GM19397 (cell line): ENCODE measurements around the gene DOLPP1.
"Not testable (repeated sequence)": the region's sequence is repeated elsewhere in the genome, so short reads cannot be mapped to it uniquely, and the experiment has no call there.

Source experiments
- ATAC-seq: cut with Tn5 transposase; IDR thresholded peaks from one replicate; pipeline ENCODE4 v1.9.1; 2021; ENCODE audit warnings: mild to moderate bottlenecking, moderate library complexity; ENCODE audit not compliant: unreplicated experiment

The DOLPP1 gene

DNA sequence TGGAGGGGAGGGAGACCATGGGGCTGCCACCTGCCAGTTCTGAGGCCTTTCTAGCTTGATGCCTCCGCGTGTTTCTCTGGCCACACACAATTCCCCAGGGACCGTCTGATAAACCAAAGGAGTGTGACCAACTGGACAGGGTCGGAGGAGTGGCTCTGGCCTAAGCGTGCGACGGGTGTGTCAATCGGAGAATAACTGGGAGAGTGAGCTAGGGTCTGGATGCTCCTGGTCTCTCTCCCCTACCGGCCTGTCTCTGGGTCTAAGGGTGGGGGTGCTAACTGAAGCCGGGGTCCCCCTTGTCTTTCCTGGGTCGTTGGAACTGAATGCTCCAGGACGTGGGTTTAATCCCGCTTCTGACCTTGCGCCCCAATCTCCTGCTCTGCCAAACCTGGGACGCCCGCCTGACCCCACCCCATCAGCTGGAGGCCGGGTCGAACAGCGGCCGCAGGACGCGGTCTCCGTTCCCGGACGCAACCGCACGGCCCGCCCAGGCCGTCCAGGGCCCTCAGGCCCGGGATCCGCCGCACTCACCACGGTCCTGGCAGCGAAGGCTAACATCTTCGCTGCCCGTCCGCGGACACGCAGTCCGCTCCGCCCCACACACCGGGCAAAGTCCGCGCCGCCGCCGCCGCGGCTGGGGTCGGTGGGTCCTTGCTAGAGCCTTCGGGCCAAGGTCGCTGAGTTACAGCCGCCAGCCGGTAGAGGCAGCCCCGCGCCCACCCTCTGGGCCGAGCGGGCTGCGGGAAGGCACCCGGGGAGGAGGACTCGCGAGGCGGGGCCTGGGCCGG, 29.2 kb downstream of the DOLPP1 start:
- ATAC-seq = peak; percentile 35

DNA sequence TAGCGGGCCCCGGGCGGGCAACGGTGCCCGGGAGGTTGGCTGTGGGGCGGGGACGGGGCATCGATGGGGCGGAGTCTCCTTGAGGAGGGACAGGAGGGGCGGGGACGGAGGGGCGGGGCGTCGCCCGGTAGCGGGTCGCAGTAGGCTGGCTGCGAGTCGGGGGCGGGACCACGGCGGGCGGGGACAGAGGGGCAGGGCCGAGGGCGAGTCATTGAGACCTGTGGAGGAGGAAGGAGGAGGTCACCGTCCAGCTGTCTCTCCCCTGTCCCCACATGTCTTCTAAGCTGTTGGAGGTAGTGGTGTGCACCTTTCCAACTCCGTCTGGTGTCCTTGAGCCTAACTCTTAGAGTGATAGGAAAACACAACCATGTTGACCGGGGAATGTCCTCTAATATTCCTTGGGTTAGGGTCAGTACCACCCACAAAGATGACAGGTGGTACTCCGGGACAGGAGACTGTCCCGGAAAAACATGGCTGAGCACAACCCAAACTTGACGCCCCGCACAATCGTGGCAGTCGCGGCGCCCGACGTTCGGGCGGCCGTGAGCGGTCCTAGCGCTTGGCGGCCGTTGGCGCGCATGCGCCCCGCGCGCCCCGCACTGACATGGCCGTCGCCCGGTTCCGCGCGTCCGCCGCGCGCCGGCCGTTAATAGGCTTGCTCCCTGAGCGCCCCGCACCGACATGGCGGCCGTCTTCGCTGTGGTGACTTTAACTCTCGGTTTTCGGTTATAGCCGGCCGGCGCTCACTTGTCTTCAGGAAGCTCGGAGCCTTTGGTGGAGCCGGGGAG, 30.0 kb downstream of the DOLPP1 start, which contains the start of the genes CRAT and PTPA:
TSS of gene CRAT (minus strand) at position 54 of the 788 bp plus-strand sequence. CDS start 284 bp downstream, outside the sequence.
TSS of gene PTPA (plus strand) at position 676 of the 788 bp plus-strand sequence. CDS start 186 bp downstream, outside the sequence.
- ATAC-seq = peak; percentile 84

DNA sequence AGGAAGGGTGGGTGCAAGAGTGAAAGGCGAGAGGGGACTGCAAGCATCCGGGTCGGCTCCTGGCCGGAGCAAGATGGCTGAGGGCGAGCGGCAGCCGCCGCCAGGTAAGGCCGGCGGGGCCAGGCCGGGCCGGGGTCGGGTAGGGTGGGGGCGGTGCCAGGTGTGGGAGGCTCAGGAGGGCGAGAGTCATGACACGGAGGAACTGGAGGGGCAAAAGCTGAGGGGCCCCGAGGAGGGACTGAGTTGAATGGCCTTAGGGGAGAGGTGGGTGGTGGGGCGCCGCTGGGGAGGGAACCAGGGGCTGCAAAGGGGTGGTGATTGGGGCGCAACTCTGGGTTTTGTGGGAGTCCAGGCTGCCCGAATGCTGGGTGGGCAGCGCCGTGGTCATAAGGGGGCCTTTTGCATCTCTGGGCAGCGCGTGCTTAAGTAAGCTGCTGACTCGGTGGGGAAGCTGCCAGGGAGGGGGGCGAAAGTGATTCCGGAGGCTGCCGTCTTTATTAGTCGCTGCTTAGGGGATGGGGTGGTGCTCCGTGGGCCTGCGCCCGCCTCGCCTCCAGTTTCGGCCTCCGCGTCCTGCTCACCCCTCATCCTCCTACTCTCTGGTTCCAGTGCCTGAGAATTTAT, 30.7 kb downstream of the DOLPP1 start:
- peak; percentile 26 for ATAC-seq

DNA sequence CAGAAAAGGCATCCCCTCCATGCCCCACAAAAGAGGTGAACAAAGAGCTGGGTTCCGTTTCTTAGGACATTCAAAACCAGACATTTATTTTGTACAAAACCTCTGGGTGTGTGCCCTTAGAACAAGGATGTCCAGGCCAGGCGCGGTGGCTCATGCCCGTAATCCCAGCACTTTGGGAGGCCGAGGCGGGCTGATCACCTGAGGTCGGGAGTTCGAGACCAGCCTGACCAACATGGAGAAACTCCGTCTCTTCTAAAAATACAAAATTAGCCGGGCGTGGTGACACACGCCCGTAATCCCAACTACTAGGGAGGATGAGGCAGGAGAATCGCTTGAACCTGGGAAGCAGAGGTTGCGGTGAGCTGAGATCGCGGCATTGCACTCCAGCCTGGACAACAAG, 31.6 kb downstream of the DOLPP1 start:
- ATAC-seq = not testable (repeated sequence)

DNA sequence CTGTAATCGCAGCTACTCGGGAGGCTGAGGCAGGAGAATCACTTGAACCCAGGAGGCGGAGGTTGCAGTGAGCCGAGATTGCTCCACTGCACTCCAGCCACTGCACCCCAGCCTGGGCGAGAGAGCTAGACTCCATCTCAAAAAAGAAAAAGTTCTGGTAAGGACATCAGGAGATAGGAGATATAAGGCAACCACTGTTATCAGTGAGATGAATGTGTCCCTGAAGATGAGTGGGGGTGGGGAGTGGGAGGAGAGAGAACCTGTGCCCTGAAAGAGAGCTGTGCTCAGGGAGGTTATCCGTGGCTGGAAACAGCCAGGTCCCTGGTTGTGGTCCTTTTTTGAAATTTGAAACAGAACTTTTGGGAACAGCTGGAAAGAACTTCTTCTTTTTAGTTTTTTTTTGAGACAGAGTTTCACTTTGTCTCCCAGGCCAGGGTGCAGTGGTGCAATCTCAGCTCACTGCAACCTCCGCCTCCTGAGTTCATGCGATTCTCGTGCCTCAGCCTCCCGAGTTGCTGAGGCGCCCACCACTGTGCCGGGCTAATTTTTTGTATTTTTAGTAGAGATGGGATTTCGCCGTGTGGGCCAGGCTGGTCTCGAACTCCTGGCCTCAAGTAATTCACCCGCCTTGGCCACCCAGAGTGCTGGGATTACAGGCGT, 32.9 kb downstream of the DOLPP1 start:
- ATAC-seq = no peak

DNA sequence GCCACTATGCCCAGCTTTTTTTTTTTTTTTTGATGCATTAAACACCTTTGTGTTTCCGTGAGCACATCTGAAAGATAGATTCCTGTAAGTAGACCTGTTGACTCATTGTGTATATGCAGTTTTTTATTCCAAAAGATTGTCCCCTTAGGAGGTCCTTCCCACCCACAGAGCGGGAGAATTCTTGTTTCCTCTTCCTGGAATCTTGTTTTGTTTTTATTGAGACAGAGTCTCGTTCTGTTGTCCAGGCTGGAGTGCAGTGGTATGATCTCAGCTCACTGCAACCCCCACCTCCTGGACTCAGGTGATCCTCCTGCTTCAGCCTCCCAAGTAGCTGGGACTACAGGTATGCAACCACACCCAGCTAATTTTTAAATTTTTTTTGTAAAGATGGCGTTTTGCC, 37.9 kb downstream of the DOLPP1 start:
- ATAC-seq = no peak

DNA sequence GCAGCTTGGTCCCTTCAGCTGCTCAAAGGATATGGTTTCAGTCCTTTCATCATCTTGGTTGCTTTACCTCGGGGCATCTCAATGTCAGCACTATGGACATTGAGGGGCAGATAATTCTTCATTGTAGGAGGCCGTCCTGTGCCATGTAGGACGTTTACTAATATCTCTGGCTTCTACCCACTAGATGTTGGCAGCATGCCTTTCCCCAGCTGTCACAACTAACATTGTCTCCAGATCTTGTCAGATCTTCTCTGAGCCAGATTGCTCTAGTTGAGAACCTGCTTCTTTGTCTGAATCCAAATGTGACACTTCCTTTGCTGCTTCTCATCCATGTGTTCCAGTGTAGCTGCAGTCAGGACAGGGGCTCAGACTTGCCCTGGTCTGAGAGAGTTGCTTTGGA, 40.6 kb downstream of the DOLPP1 start:
- ATAC-seq = no peak

DNA sequence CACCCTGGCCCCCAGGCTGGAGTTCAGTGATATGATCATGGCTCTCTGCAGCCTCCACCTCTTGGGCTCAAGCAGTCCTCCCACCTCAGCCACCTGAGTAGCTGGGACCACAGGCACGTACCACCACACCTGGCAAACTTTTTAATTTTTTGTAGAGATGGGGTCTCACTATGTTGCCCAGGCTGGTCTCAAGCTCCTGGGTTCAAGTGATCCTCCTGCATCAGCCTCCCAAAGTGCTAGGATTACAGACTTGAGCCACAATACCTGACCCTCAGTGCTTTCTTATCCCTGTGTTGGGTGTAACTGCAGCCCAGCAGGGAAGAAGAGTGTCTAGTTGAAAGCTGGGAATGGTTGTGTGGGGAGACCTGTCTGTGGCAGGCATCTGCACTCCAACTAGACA, 41.2 kb downstream of the DOLPP1 start:
- ATAC-seq = no peak

DNA sequence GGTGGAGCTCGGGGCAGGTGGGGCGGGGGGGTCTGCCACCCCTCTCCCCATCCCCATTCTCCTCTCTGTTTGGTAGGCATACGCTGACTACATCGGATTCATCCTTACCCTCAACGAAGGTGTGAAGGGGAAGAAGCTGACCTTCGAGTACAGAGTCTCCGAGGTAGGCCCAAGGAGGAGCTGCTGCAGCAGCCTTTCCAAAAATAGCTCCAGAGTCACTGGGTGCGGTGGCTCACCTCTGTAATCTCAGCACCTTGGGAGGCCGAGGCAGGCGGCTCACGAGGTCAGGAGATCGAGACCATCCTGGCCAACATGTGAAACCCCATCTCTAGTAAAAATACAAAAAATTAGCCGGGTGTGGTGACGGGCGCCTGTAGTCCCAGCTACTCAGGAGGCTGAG, 42.1 kb downstream of the DOLPP1 start:
- ATAC-seq = not testable (repeated sequence)

DNA sequence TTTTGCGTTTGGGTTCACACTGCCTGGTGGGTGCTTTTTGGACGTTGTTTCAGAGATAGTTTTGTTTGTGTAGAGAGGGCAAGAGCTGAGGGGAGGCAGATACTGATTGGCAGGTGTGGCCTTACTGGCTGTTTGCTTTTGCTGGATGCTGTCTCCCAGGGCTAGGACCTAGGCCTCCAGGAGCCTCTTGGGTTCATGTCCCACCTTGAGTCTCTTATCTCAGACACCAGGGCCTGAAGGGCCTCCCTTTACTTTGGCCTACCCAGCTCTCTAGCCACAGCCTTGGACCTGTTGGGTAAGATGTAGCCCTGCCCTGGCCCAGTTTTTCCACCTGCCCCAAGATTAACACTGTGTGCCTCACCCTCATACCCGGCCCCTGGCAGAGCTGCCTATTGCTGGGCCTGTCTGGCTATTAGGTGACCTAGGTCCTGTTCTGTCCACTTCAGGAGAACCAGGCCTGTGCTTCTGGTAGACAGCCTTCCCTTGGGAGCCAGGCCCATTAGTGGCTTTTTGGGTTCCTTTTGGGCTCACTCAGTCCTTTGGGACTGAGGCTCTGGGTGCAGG, 43.7 kb downstream of the DOLPP1 start:
- no peak for ATAC-seq

DNA sequence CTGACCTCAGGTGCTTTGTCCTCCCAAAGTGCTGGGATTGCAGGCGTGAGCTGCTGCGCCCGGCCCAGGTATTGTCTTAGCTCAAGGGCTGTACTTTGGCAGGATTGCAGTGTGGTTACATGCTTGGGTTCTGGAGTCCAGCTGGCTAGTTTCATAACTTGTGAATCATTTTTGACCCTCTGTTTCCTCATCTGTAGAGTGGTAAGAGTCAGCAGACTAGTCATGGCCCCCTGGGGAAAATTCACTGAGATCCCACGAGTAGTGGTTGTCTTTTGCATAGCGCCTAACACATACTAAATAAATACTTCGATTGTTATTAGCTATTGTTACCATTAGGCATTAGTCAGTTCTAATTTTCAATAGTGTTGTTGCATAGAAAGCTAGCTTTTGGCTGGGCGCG, 44.6 kb downstream of the DOLPP1 start:
- no peak for ATAC-seq

DNA sequence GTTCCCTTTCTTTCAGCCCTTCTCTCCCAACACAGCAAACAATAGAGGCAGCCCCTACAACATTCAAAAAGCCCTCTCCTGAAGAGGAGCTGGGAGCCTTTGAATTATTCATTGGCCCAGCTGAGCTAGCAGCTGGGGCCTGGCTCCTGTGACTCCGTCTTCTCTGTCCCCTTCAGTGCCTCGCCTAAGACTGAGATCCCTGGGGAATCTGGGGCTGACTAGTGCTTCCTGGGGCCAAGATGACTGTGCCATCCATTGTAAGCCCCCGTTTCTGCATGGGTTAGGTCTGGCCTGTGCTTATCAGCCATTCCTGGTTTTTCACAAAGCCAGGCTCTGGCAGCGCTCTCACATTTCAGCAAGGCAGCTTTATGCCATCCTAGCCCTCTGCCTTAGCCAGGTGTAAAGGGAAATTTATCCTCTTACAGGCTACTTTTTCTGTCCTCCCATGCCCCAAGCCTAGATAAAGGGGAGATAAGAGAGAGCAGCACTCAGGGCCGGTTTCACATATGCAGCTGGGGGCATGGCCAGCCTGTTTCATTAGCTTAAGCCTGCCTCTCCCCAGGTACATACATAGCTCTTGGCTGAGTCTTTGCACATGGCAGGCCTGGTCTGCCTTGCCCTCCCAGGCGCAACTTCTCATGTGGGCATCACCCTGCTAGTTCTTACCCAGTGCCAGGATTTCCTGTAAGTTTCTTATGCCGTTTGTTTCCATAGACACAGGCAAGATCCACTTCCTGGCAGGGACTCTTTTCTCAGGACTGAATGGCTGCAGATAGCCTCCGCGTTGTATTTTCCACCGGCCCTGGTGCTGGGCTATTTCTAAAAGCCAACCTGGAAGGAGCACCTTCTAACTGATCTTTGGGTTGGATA, 46.1 kb downstream of the DOLPP1 start:
- ATAC-seq = no peak

DNA sequence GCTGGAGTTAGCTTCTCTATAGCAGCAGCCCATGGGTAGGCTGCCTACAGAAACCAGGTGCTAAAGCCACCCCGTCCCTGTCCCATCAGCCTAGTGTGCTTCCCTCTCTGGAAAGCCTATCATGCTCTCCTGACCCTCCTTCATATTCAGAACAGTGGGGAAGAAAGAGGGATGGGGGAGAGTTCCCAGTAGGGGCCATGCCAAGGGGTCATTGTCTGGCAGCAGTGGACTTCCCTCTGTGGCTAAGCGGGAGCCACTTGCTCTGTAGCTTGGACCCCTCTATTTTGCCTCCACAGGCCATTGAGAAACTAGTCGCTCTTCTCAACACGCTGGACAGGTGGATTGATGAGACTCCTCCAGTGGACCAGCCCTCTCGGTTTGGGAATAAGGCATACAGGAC, 47.8 kb downstream of the DOLPP1 start:
- no peak for ATAC-seq

DNA sequence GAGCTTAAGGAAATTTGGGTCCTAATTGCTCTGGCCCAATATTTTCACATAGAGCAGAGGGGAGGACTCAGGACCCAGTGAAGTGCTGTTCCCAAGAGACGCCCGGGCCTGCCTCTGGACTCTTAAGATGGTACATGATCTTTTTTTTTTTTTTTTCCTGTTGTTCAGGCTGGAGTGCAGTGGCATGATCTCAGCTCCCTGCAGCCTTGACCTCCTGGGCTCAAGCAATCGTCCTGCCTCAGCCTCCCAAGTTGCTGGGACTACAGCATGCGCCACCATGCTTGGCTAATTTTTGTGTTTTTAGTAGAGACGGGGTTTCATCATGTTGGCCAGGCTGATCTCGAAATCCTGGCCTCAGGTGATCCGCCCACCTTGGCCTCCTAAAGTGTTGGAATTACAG, 49.4 kb downstream of the DOLPP1 start:
- not testable (repeated sequence) for ATAC-seq

DNA sequence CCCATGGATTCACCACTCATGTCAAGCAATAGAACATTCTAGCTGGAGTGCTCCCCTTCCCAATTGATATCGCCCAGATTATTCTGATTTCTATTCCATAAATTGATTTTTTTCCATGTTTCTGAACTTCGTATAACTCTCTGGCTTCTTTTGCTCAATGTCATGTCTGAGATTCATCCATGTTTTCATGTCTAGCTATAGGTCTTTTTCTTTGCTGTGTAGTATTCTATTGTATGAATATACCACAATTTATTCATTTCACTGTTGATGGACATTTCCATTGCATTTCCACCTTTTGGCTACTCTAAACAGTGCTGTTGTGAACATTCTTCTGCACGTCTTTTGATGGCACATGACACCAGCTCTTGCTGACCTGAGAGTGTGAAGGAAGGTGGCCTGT, 49.9 kb downstream of the DOLPP1 start:
- ATAC-seq = no peak

DNA sequence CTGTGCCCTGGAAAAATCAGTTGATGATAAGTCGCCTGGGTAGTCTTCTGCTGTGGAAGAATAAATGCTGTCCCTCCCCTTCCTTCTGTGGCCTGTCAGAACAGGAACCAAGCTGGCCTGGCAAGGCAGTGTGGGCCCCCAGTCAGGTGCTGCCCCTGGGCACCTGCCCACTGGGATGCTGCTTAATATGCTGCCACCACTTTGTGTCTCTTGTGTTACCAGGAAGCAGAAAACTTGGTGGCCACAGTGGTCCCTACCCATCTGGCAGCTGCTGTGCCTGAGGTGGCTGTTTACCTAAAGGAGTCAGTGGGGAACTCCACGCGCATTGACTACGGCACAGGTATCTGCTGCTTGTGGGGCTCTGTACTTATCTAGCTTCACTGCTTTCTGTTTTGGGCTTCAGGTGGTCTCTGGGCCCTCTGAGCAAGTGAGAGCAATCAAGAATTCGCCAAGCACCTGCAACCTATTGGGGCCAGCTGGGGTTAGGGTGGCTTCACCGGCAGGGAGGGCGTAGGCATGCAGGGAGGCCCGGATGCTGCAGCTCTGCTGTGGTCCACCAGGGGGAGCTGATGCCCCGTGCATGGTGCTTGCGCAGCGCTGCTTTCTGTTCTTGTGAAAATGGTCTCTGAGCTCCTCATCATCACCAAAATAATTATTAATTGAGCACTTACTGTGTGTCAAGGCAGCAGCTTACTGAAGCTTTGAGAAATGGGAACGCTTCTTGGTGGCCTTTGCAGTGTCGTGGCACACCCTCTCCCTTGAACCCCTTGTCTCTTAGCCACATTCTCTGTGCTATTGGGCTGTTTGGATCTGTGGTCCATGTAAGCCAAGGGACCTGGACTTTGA, 50.6 kb downstream of the DOLPP1 start:
- no peak for ATAC-seq

DNA sequence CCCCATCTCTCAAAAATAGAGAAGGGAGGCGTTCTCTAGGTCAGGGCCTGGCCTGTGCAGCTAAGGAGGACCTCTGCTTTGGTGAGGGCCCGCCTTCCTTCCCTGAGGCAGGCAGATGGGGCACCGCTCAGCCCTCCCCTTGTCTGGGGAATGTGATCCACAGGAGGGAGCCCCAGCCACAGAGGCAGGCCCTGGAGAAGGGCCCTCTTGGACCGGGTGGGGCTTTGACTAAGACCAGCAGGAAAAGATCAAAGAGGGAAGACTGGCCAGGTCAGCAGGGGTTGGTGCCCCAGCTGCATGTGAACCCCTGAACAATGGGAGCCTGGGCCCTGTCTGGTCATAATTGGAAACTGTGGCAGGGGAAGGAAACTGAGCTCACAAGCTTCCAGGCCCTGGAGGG, 52.2 kb downstream of the DOLPP1 start:
- ATAC-seq = no peak

DNA sequence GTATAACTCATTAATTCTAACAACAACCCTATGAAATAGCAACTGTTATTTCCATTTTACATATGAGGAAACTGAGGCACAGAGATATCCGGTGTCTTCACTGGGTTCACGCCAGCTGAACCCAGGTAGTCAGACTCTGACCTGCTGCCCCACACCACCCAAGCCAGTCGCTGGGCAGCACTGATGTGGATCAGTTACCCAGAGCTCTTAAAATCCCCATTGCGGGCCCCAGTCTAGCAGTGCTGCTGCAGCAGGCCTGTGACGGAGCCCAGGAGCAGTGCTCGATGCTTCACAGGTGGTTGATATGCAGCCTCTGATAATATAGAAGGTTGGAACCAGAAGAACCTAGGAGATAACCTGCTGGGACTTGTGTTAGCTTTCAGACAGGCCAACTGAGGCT, 54.6 kb downstream of the DOLPP1 start:
- no peak for ATAC-seq
